Motor neuron (in vitro differentiated cells): Measurements from ENCODE around the gene ING4. TPM values are rescaled to one million over a fixed set of nuclear protein-coding genes. Genes with fewer than 3 reads are reported as not detected.
A peak's percentile ranks its signal among the peaks of the same experiment; 100 is the strongest.

ENCODE experiments used
- ATAC-seq, 8 experiments: fragments of 200-7000 bp; cut with Tn5 transposase; replicated peaks in 6 of 8; 2 replicates each; pipeline ENCODE4 v1.8.0; 2021; ENCODE audit warnings: mild to moderate bottlenecking in 8 of 8, moderate library complexity in 8 of 8
- H3K27ac ChIP-seq, 2 donors: fragments of 250-450 bp; sonication (Bioruptor Pico); 2 replicates each; pipeline ENCODE4 v1.9.0; 2021; ENCODE audit warnings: antibody characterized with exemption in 2 of 2, mild to moderate bottlenecking in 2 of 2, moderate library complexity in 1 of 2
- H3K4me1 ChIP-seq, 2 donors: fragments of 250-450 bp; sonication (Bioruptor Pico); replicated peaks in 1 of 2; 2 replicates each; pipeline ENCODE4 v1.6.1; 2021; ENCODE audit warnings: antibody characterized with exemption in 2 of 2, mild to moderate bottlenecking in 2 of 2, moderate library complexity in 1 of 2
- H3K4me3 ChIP-seq, 5 donors: fragments of 250-450 bp; sonication (Bioruptor Pico); 2 replicates each; pipeline ENCODE4 v1.9.0; 2021; ENCODE audit warnings: antibody characterized with exemption in 5 of 5, mild to moderate bottlenecking in 5 of 5, moderate library complexity in 4 of 5
- WGBS, 10 experiments: fragments of 450-650 bp; shearing (Covaris generic); methylation state at CpG; one replicate each; pipeline ENCODE4 v1.0.0; 2022; 5-methylcytosine and 5-hydroxymethylcytosine counted together
- in situ Hi-C, 9 experiments: fragments of 400-800 bp; cut with MboI; loops; one replicate each; pipeline ENCODE4 v1.15.0; 2021; ENCODE audit warnings: low sequenced_read_pairs in 9 of 9, low pct_unique_long_range_greater_than_20kb in 2 of 9; ENCODE audit not compliant: unreplicated experiment in 9 of 9
- total RNA-seq, 8 experiments: library from RNA; unstranded; fragments of 300-600 nt; gene quantifications; 2 replicates each; pipeline versions ENCODE4 v1.2.3 to v1.2.4, GENCODE V29; 2022

The ING4 gene
- total RNA-seq, 8 experiments from 2014 or later, result 34.3 to 108 (median 81.6) TPM

- peaks cover 0 to 5% of the 10 kb centered on the region in 2 donors for H3K4me1 ChIP-seq
- H3K4me3 ChIP-seq, result no peak overlapping the region
- no peak overlapping the region for H3K27ac ChIP-seq
- 49 to 100% (median 90%) methylated on average over 1 to 4 of the region's 6 CpGs for WGBS, 10 experiments
- in situ Hi-C loops, result no loop called here
- no peak for ATAC-seq
These were observed 19.2 kb downstream of the ING4 start for GRCh38 chr12:6643569-6644256.

GRCh38 chr12:6641131-6641530 lies 21.8 kb downstream of the ING4 start:
- in situ Hi-C loops, result no loop called here
- 29 to 86% (median 45%) methylated on average over 1 to 4 of the region's 4 CpGs for WGBS, 10 experiments
- ATAC-seq, result no peak
- Histone ChIP-seq H3K4me1 (peaks cover 0 to 2% of the 10 kb centered on the region in 2 donors), H3K27ac (no peak overlapping the region), H3K4me3 (no peak overlapping the region)

GRCh38 chr12:6640497-6640896 lies 22.4 kb downstream of the ING4 start:
- no peak for ATAC-seq

GRCh38 chr12:6639151-6639801 lies 23.6 kb downstream of the ING4 start:
- Histone ChIP-seq H3K4me3 (no peak overlapping the region), H3K4me1 (peaks cover 0 to 12% of the 10 kb centered on the region in 2 donors), H3K27ac (no peak overlapping the region)
- in situ Hi-C loops, result no loop called here
- ATAC-seq, result no peak
- 20 to 86% (median 66%) methylated on average over 1 to 6 of the region's 11 CpGs; no CpG with 5 or more reads in 2 of the 10 experiments for WGBS, 10 experiments

More at GRCh38 chr12:6640497-6640896, 22.4 kb downstream of the ING4 start:
- no peak overlapping the region for H3K4me3 ChIP-seq
- in situ Hi-C loops, result no loop called here
- H3K27ac ChIP-seq, result no peak overlapping the region
- WGBS, 10 experiments, result 50 to 100% (median 87%) methylated on average over 1 to 2 of the region's 4 CpGs; no CpG with 5 or more reads in 4 of the 10 experiments
- peaks cover 0 to 9% of the 10 kb centered on the region in 2 donors for H3K4me1 ChIP-seq

- in situ Hi-C loops, result no loop called here
- Histone ChIP-seq H3K4me3 (no peak overlapping the region), H3K27ac (no peak overlapping the region), H3K4me1 (peaks cover 0 to 12% of the 10 kb centered on the region in 2 donors)
- no peak for ATAC-seq
- WGBS, 10 experiments, result 40 to 83% (median 69%) methylated on average over 1 to 6 of the region's 9 CpGs; no CpG with 5 or more reads in 6 of the 10 experiments
These were observed 24.6 kb downstream of the ING4 start for GRCh38 chr12:6638305-6638704.

GRCh38 chr12:6635856-6636531 lies 26.9 kb downstream of the ING4 start, which contains the start of gene LPAR5:
Gene LPAR5 (minus strand): TSS chr12:6635959. CDS start chr12:6621248, 14,711 bp downstream.
- peak within 1 kb of the TSS in 1 of 2 donors; percentile 10 for H3K27ac ChIP-seq
- in situ Hi-C loops, result no loop called here
- H3K4me3 ChIP-seq, result no peak within 1 kb of the TSS
- peaks cover 0 to 23% of the 10 kb centered on the region in 2 donors for H3K4me1 ChIP-seq
- 0 to 90% (median 73%) methylated on average over 3 to 7 of the region's 18 CpGs; no CpG with 5 or more reads in 4 of the 10 experiments for WGBS, 10 experiments
- ATAC-seq, result peak; percentile 62 to 93 (median 86)

GRCh38 chr12:6635375-6635855 lies 27.5 kb downstream of the ING4 start:
- in situ Hi-C loops, result no loop called here
- peaks cover 0 to 23% of the 10 kb centered on the region in 2 donors for H3K4me1 ChIP-seq
- H3K27ac ChIP-seq, result peak overlapping the region in 1 of 2 donors; percentile 10
- H3K4me3 ChIP-seq, result no peak overlapping the region
- WGBS, 10 experiments, result 0 to 100% methylated on average over 1 of the region's 5 CpGs; no CpG with 5 or more reads in 8 of the 10 experiments
- ATAC-seq, result peak in 6 of 8 experiments; percentile 7 to 70 (median 52)

- Histone ChIP-seq H3K4me1 (peaks cover 0 to 23% of the 10 kb centered on the region in 2 donors), H3K27ac (peak overlapping the region in 1 of 2 donors; percentile 66), H3K4me3 (no peak overlapping the region)
- in situ Hi-C loops, result no loop called here
- ATAC-seq, result peak in 5 of 8 experiments; percentile 14 to 34 (median 26)
- WGBS, 10 experiments, result 54 to 87% (median 70%) methylated on average over 1 to 12 of the region's 21 CpGs; no CpG with 5 or more reads in 1 of the 10 experiments
These were observed 30.6 kb downstream of the ING4 start for GRCh38 chr12:6632026-6632983.

- in situ Hi-C loops, result no loop called here
- ATAC-seq, result no peak
- WGBS, 10 experiments, result 67 to 100% (median 91%) methylated on average over 1 to 3 of the region's 3 CpGs; no CpG with 5 or more reads in 6 of the 10 experiments
- no peak overlapping the region for H3K4me3 ChIP-seq
- no peak overlapping the region for H3K27ac ChIP-seq
- peaks cover 0 to 23% of the 10 kb centered on the region in 2 donors for H3K4me1 ChIP-seq
These were observed 31.4 kb downstream of the ING4 start for GRCh38 chr12:6631549-6631961.

GRCh38 chr12:6630736-6631135 lies 32.2 kb downstream of the ING4 start:
- H3K27ac ChIP-seq, result no peak overlapping the region
- WGBS, 10 experiments, result 17 to 100% (median 79%) methylated on average over 1 to 2 of the region's 5 CpGs; no CpG with 5 or more reads in 5 of the 10 experiments
- in situ Hi-C loops, result no loop called here

GRCh38 chr12:6627616-6628015 lies 35.3 kb downstream of the ING4 start:
- peaks cover 0 to 6% of the 10 kb centered on the region in 2 donors for H3K4me1 ChIP-seq
- in situ Hi-C loops, result no loop called here
- 61 to 100% methylated on average over 1 to 5 of the region's 7 CpGs; no CpG with 5 or more reads in 8 of the 10 experiments for WGBS, 10 experiments
- no peak for ATAC-seq
- no peak overlapping the region for H3K27ac ChIP-seq
- H3K4me3 ChIP-seq, result no peak overlapping the region

More at GRCh38 chr12:6630736-6631135, 32.2 kb downstream of the ING4 start:
- peaks cover 0 to 17% of the 10 kb centered on the region in 2 donors for H3K4me1 ChIP-seq
- no peak for ATAC-seq
- H3K4me3 ChIP-seq, result no peak overlapping the region
